ENCODE measurements around the gene CAMKK2. TPM values are rescaled to one million over a fixed set of nuclear protein-coding genes. Genes with fewer than 3 reads are reported as not detected.
A peak's percentile ranks its signal among the peaks of the same experiment; 100 is the strongest.

Gene CAMKK2
- total RNA-seq, 4 donors from 2014 or later = 17.5 to 155 (median 47.7) TPM

- in situ Hi-C loops (cut with MboI; ENCODE audit: low pct_ligation_motif_present in 1 of 4, low pct_unique_long_range_greater_than_20kb in 1 of 4, low sequenced_read_pairs in 3 of 4) = no loop called here
- peaks cover 0 to 32% (median 7%) of the 10 kb centered on the region in 4 donors for H3K36me3 ChIP-seq
These were observed 62.9 kb downstream of the CAMKK2 start for GRCh38 chr12:121233628-121234020.

GRCh38 chr12:121232977-121233627 lies 63.4 kb downstream of the CAMKK2 start:
- Histone ChIP-seq H3K4me1 (peaks cover 0 to 13% (median 6%) of the 10 kb centered on the region in 4 donors), H3K27ac (no peak overlapping the region), H3K36me3 (peaks cover 0 to 34% (median 8%) of the 10 kb centered on the region in 4 donors), H3K9me3 (no peaks in the 10 kb centered on the region), H3K27me3 (no peaks in the 10 kb centered on the region), H3K4me3 (no peak overlapping the region)
- WGBS, 2 donors (ENCODE audit: low coverage in 1 of 2) = 91 to 96% methylated on average over 5 to 14 of the region's 14 CpGs
- intact Hi-C loops (cut with DNase I; ENCODE audit: low total_unique reads) (no loop called here), in situ Hi-C loops (cut with MboI; ENCODE audit: low pct_ligation_motif_present in 1 of 4, low pct_unique_long_range_greater_than_20kb in 1 of 4, low sequenced_read_pairs in 3 of 4) (no loop called here)
- DNase-seq = no peak
- TF ChIP-seq EP300 (IDR thresholded peaks at IDR 0.05; ENCODE audit: low read depth) = no peak

More at GRCh38 chr12:121233628-121234020, 62.9 kb downstream of the CAMKK2 start:
- H3K27ac ChIP-seq = no peak overlapping the region
- no peak for DNase-seq
- peaks cover 0 to 18% (median 8%) of the 10 kb centered on the region in 4 donors for H3K4me1 ChIP-seq
- TF ChIP-seq, protein P1, sequence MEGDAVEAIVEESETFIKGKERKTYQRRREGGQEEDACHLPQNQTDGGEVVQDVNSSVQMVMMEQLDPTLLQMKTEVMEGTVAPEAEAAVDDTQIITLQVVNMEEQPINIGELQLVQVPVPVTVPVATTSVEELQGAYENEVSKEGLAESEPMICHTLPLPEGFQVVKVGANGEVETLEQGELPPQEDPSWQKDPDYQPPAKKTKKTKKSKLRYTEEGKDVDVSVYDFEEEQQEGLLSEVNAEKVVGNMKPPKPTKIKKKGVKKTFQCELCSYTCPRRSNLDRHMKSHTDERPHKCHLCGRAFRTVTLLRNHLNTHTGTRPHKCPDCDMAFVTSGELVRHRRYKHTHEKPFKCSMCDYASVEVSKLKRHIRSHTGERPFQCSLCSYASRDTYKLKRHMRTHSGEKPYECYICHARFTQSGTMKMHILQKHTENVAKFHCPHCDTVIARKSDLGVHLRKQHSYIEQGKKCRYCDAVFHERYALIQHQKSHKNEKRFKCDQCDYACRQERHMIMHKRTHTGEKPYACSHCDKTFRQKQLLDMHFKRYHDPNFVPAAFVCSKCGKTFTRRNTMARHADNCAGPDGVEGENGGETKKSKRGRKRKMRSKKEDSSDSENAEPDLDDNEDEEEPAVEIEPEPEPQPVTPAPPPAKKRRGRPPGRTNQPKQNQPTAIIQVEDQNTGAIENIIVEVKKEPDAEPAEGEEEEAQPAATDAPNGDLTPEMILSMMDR (IDR thresholded peaks at IDR 0.05) = no peak
- TF ChIP-seq POLR2A (IDR thresholded peaks at IDR 0.05) (no peak), POLR2AphosphoS5 (IDR thresholded peaks at IDR 0.05) (no peak), EP300 (IDR thresholded peaks at IDR 0.05; ENCODE audit: low read depth) (no peak)
- 90% methylated on average over 11 of the region's 11 CpGs; no CpG with 5 or more reads in 1 of the 2 donors for WGBS, 2 donors (ENCODE audit: low coverage in 1 of 2)
- no peaks in the 10 kb centered on the region for H3K27me3 ChIP-seq
- intact Hi-C loops (cut with DNase I; ENCODE audit: low total_unique reads) = no loop called here
- H3K9me3 ChIP-seq = no peaks in the 10 kb centered on the region
- no peak overlapping the region for H3K4me3 ChIP-seq

- in situ Hi-C loops (cut with MboI; ENCODE audit: low pct_ligation_motif_present in 1 of 4, low pct_unique_long_range_greater_than_20kb in 1 of 4, low sequenced_read_pairs in 3 of 4) (no loop called here), intact Hi-C loops (cut with DNase I; ENCODE audit: low total_unique reads) (no loop called here)
- no peaks in the 10 kb centered on the region for H3K9me3 ChIP-seq
- TF ChIP-seq POLR2A (IDR thresholded peaks at IDR 0.05) (no peak), EP300 (IDR thresholded peaks at IDR 0.05; ENCODE audit: low read depth) (no peak), POLR2AphosphoS5 (IDR thresholded peaks at IDR 0.05) (no peak)
- TF ChIP-seq, protein P1 (IDR thresholded peaks at IDR 0.05) = no peak
- H3K4me3 ChIP-seq = no peak overlapping the region
- H3K27me3 ChIP-seq = no peaks in the 10 kb centered on the region
- peaks cover 0 to 11% (median 6%) of the 10 kb centered on the region in 4 donors for H3K4me1 ChIP-seq
- 87% methylated on average over 16 of the region's 16 CpGs; no CpG with 5 or more reads in 1 of the 2 donors for WGBS, 2 donors (ENCODE audit: low coverage in 1 of 2)
- H3K27ac ChIP-seq = no peak overlapping the region
- peaks cover 0 to 34% (median 8%) of the 10 kb centered on the region in 4 donors for H3K36me3 ChIP-seq
- no peak for DNase-seq
These were observed 64.3 kb downstream of the CAMKK2 start for GRCh38 chr12:121232163-121232562.

DNA sequence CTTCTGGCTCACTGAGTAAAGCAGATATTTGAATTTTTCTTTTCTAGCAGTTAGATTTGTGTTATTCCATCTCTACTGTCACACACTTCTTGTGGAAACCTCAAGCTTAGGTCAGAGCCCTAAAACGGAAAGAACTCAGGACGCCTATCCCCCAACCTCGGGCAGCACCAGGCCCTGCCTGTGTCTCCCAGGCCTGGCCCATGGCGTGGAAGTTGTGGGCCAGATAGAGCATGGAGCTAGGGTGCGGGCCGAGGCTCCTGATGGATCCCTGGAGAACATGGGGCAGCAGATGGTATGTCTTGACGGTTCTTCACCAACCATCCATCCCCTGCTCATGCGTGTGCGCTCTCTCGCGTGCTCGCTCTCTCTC lies 66.0 kb downstream of the CAMKK2 start:
- Histone ChIP-seq H3K4me3 (no peak overlapping the region), H3K27me3 (no peaks in the 10 kb centered on the region), H3K36me3 (peaks cover 0 to 28% (median 8%) of the 10 kb centered on the region in 4 donors), H3K27ac (peak overlapping the region in 1 of 4 donors; percentile 40), H3K4me1 (peaks cover 6 to 21% (median 12%) of the 10 kb centered on the region in 4 donors), H3K9me3 (no peaks in the 10 kb centered on the region)
- in situ Hi-C loops (cut with MboI; ENCODE audit: low pct_ligation_motif_present in 1 of 4, low pct_unique_long_range_greater_than_20kb in 1 of 4, low sequenced_read_pairs in 3 of 4) (no loop called here), intact Hi-C loops (cut with DNase I; ENCODE audit: low total_unique reads) (no loop called here)
- no peak for DNase-seq
- no peak for TF ChIP-seq EP300 (IDR thresholded peaks at IDR 0.05; ENCODE audit: low read depth)
- TF ChIP-seq, protein P1 (IDR thresholded peaks at IDR 0.05) = peak in 1 of 5 experiments; percentile 16
- 88% methylated on average over 12 of the region's 12 CpGs; no CpG with 5 or more reads in 1 of the 2 donors for WGBS, 2 donors (ENCODE audit: low coverage in 1 of 2)

Data from transverse colon (tissue), 4 donors.